ENCODE measurements around the gene TOR2A. TPM values are rescaled to one million over a fixed set of nuclear protein-coding genes. Genes with fewer than 3 reads are reported as not detected.
"Not testable (repeated sequence)": the region's sequence is repeated elsewhere in the genome, so short reads cannot be mapped to it uniquely, and the experiment has no call there.

TOR2A gene
- polyA plus RNA-seq, 4 donors, result 12.4 to 19.1 (median 16.6) TPM

DNA sequence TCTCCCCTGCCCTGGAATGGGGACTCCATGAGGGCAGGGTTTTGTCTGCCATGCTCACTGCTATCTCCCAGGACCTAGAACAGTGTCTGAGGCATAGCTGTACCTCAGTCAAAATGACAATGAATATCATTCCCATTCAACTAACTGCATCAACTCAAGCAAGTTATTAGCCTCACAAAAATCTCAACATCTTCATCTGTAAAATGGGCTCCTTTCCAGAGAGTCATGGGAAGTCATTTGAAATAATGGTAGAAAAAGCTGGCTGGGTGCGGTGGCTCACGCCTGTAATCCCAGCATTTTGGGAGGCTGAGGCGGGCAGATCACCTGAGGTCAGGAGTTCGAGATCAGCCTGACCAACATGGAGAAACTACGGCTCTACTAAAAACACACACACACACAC, 34.0 kb upstream of the TOR2A start:
- no peak for DNase-seq (ENCODE audit: low read depth in 4 of 4, low spot score in 3 of 4)

DNA sequence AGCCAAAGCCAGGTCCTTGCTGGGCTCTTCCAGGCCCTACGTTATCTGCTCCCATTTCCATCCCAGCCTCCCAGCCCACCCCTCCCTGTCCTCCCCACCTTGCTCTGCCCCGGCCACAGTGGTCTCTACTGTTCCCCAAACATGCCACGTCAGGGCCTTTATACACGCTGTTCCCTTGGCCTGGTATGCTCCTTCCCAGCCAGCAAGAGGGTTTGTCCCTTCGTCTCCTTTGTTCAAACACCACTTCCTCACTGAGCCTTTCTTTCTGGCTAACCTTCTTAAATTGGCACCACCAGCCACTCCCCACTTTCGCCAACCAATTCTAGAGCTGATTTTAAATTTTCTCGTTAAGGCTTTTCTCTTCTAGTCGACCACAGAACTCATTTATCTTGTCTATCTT, 33.6 kb upstream of the TOR2A start:
- DNase-seq (ENCODE audit: low read depth in 4 of 4, low spot score in 3 of 4), result no peak

DNA sequence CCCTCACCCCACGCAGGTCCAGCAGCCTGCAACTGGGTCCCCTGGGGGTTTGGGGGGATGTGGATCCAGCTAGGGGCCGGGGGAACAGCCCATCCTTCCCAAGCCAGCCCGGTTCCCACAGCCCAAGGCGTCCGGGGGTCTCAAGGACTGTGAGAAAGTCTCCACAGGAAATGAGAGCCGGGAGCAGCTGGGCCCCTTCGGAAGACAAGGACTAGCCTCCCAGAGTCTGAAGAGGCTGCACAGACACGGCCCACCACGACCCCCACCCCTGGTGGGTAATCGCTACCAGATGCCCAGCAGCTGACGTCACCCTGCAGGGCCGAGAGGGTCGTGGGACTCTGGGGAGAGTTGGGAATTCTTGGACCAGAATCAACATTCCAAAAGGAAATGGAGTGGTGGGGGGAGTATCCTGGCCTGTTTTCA, 32.8 kb upstream of the TOR2A start:
- peak in 1 of 4 donors; percentile 45 for DNase-seq (ENCODE audit: low read depth in 4 of 4, low spot score in 3 of 4)

DNA sequence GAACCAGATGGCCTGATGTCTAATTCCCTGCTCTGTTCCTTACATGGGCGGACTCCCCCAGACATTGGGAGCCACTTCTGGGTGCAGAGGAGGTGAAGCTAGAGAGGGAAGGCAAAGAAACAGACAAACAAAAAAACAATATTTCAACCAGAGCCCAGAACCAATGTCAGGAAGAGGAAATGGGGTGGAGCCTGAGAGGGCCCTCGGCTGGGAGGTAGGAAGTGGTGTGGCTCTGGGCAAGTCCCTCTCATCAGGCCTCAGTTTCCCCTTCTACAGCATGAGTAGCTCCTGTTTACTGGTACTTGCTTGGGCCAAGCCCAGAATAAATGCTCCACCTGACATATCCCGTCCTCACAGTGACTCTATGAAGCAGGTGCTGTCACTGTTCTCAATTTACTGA, 32.3 kb upstream of the TOR2A start:
- DNase-seq (ENCODE audit: low read depth in 4 of 4, low spot score in 3 of 4), result no peak

DNA sequence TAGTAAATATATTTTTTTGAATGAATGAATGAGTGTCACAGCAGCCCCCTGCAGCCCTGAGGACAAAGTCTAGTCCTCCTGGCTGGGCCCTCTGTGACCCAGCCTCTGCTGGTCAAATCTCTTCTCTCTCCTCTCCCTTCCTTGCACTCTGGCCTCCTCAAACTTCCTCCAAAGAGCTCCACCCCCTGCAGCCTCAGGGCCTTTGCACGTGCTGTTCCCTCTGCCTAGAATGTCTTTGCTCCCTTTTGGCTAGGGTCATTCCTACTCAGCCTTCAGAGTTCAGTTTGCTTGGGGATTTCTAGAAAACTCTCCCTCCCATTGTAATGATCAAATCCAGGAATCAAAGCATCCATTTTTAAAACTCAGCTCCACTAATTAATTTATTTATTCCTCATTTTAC, 30.3 kb upstream of the TOR2A start:
- DNase-seq (ENCODE audit: low read depth in 4 of 4, low spot score in 3 of 4), result no peak

DNA sequence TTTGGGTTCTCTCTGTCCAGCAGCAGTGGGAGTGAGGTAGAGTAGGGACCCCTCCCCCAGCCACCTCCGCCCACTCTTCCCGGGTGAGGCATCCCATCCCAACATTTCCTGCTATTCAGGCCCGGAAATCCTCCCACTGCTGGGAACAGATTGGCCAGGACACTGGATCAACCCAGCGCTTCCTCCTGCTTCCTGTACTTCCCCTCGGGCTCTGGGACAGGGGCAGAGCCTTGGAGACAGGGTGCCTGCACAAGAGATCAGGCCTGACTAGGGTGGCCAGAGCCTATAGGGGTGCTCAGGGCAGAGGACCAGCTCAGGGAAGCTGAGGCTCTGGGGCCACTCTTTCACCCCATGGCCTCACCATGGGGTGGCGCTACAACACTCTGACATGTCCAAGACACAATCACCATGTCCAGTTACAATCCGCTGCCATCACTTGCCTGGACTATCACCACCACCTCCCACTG, 28.9 kb upstream of the TOR2A start:
- no peak for DNase-seq (ENCODE audit: low read depth in 4 of 4, low spot score in 3 of 4)

DNA sequence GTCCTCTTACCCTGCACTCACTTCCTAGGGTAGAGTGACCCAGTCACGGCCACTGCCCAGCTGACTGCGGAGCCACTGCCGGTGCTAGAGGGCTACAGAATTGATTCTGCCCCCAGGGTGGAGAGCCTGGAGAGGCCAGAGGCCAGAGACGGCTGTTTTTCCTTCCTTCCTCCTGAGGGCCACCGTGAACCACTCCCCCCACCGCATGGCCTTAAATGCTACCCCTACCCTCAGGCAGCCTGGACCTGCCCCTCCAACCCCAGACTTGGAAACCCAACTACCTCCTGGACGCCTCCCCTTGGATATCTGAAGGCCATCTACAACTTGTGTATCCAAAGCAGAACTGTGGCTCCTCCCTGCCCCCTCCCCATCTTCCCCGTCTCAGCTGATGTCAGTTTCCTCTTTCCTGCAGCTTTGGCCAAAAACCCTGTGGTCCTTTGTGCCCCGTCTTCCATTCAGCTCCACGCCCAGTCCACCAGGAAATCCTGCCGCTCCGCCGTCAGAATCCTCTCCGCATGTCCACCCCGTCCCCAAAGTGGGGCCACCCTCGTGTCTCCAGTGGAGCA, 27.1 kb upstream of the TOR2A start:
- DNase-seq (ENCODE audit: low read depth in 4 of 4, low spot score in 3 of 4), result no peak

DNA sequence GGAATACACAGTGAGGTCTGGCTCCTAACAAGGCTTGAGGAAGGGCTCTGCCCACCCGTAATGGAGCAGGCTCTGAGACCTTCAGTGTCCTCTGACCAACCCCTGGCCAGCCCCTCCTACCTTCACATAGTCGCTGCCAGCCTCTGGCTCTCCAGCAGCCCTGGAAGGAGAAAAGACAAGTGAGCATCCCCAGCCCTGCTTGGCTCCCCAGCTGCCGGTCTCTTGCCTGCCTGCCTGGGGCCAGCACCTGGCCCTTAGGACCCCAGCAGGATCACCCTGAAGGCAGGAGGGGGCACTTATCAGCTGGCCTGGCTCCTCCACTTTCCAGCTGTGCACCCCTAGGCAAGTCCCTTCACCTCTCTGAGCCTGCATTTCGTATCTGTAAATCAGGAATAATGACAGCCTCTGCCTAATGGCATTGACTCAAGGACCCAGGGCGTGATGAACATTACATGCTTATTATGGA, 26.4 kb upstream of the TOR2A start:
- DNase-seq (ENCODE audit: low read depth in 4 of 4, low spot score in 3 of 4), result no peak

DNA sequence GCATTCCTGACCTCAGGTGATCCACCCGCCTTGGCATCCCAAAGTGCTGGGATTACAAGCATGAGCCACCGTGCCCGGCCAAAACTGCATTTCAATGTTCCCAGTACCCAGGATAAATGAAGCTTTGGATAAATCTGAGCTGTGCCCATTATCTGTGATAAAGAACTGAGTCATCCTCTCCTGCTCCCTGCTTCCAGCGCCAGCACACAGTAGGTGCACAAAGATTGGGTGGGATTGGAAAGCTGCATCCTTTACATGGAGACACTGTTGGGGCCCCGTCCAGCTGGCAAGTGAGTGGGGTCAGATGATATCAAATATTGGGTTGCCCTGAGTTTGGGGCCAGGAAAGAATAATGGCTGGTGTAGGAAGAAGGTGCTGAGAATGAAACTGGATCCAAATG, 26.0 kb upstream of the TOR2A start:
- DNase-seq (ENCODE audit: low read depth in 4 of 4, low spot score in 3 of 4), result no peak

DNA sequence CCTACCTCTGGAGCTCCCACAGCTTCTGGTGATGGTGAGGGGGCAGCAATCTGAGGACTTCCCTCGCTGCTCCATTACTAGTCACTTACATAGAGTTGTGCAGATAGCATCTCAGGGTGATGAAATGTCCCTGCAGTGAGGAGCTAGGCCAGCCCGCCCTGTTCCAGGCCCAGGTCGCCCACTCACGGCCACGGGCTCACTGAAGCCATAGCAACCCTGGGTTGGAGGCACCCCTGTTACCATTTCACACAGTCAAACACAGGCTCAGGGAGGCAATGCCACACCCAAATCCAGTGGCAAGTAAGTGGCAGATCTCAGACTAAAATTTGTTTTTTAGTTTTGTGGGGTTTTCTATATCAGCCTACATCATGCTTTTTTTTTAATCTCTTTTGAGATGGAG, 23.7 kb upstream of the TOR2A start:
- no peak for DNase-seq (ENCODE audit: low read depth in 4 of 4, low spot score in 3 of 4)

DNA sequence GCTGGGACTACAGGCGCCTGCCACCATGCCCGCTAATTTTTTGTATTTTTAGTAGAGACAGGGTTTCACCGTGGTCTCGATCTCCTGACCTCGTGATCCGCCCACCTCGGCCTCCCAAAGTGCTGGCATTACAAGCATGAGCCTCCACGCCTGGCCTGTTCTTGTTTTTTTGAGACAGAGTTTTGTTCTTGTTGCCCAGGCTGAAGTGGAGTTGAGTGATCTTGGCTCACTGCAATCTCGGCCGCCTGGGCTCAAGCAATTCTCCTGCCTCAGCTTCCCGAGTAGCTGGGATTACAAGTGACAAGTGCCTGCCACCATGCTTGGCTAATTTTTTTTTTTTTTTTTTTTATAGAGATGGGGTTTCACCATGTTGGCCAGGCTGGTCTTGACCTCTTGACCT, 21.7 kb upstream of the TOR2A start:
- not testable (repeated sequence) for DNase-seq (ENCODE audit: low read depth in 4 of 4, low spot score in 3 of 4)

DNA sequence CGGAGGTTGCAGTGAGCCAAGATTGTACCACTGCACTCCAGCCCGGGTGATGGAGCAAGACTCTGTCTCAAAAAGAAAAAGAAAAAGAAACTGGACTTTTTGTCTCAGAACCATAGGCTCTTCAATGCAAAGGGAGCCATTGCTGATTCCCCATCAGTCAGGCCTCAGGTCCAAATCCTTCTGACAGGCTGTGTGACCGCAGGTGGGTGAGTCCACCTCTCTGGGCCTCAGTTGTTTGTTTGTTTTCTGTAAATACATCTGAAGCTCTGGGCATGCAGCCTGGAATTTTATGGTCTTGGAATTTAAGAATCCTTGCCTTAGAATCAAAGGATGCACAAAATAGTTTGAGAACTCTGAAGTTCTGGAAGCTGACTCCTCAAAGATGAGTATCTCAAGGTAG, 21.1 kb upstream of the TOR2A start:
- no peak for DNase-seq (ENCODE audit: low read depth in 4 of 4, low spot score in 3 of 4)

DNA sequence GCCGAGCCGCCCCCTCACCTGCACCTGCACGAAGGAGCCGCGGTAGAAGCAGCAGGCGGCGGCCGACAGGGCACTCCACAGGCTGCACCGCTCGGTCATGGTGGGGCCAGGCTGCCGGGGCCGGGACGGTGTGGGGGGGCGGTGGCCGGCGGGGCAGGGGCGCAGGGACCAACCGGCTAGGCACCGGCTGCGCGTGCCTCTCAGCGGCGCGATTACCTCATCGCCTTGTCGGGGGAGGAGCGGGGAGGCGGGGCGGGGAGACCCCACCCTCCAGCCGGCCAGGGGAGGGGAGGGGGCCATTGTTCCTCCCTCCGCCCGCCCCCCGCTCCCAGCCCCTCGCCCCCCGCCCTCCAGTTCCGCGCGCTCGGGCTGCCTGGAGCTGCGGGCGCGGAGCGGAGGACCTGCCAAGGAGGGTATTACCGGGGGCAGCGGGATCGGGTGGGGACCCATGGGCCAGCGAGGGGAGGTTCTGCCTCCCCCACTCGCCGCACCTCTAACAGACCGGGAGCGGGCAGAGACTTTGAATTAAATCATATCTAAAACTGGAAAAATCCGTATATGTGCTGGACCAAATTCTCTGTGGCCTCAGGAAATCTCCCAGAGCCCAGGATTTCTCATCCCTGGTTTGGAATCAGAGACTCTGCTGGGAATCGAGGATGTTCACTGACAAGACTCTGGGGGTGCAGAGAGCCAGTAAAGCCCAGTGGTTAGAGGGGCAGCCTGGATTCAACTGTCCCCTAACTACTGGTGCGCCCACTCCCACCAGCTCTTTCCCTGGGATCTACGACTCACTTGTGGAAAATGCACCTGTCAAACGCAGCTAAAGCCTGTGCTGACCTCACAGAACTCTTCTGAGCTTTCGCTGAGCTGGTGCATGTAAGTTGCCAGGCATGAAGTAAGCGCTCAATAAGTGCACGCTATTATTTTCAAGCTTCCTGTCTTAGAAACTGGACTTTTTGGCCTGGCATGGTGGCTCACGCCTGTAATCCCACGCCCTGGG, 20.3 kb upstream of the TOR2A start:
- DNase-seq (ENCODE audit: low read depth in 4 of 4, low spot score in 3 of 4), result no peak

DNA sequence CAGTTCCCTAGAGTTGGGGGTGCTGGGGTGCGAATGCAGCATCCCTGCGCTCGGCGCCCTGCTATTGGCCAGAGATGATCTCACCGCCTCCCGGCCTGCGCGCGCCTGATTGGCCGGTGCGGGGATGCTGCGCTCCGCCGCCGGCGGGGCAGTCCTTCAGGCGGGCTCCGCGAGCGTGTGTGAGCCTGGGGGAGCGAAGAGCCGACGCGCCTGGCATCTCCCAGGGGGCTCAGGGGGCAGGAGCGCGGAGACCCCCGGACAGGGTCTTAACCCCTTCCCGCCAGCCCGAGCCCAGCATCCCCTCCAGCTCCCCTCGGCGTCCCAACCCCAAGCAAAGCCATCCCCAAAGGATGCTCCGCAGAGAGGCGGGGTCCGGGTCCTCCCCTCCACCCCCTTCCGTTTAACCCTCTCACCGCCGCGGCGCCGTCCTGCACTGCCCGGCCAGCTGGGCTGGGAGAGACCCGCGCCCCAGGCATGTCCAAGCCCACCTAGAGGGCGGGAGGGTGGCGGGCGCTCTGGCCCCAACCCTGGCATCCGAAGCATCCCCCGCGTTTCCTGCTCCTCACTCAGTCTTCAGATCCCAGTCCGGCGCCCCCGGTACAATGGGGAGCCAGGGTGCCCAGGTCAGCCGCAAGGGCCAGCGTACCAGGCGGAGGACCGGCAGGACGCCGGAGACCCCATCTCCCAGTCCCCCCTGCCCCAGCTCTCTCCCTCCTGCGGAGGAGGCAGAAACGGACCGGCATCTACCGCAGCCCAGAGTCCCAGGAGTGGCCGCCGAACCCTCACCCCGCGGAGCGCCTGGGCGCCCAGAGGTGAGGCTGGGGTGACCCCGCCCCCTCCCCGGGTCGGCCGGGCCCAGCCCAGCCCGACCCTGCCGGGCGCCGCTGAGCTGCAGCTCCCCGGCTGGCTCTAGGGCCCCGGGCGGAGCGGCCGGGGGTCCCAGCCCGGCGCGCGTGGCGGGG, 19.3 kb upstream of the TOR2A start:
- no peak for DNase-seq (ENCODE audit: low read depth in 4 of 4, low spot score in 3 of 4)

DNA sequence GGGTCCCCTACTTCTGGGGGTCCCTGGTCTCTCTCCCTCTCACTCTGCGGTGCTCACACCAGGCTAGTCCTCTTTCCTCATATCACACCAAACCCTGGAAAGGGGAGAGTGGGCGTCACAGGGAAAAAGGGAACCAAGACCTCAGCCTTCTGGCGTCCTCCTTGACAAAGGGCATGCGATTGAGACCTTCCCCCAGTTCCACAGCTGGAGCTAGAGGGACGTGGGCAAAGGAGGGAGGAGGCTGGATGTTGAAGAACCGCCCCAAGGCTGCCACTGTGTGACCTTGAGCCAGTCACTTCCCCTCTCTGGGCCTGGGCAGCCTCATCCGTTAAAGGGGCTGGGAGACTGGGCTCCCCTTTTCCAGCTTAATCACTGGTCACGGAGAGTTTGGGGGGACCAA, 18.5 kb upstream of the TOR2A start:
- DNase-seq (ENCODE audit: low read depth in 4 of 4, low spot score in 3 of 4), result no peak

DNA sequence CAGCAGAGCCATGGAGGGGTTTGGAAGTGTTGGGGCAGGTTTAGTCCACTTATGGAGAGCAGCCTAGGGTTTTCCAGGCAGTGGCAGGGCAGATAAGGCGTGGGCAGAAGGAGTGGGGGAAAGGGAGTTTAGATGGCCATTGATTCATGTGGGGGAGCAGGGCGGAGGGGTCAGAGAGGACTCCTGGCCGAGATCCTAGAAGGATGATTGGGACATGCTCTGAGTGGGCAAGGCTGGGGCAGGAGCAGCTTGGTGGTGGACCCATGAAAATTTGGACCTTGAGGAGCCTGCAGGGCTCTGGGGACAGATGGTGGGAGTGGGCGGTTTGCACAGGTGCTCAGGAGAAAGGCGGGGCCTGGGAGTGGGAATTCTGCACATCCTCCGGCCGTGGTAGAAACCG, 18.1 kb upstream of the TOR2A start:
- no peak for DNase-seq (ENCODE audit: low read depth in 4 of 4, low spot score in 3 of 4)

DNA sequence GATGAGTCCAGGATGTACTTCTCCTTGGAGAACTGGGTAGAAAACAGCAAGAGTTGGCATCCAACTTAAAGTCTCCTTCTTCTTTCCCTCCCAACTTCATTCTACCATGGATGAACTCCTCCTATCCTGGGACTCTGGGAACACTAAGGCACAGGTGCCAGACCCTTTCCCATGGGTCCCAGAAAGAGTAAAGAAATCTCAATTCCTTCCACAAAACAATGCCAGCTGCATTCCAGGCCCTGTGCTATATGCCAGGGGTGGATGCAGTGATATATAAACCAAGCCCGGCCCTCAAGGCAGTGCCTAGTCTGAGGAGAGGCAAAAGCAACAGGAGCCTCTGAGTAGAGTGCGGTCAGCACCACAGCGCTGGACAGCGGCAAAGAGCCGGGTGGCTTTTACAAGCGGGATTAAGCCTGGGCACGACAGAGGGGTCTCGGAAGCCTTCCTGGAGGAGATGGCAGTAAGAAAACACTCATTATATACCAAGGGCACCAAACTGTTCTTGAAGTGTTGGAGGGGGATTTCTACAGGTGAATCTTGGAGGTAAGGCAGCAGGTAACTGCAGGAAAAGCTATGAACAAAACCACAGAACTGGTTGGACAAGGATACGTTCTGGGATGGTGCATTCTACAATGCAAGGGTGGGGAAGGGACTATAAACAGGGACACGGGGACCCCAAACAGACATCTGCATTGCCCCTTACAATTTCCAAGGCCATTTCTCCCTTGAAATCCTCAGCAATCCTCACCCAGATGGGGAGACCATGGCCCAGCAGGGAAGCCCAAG, 16.4 kb upstream of the TOR2A start:
- no peak for DNase-seq (ENCODE audit: low read depth in 4 of 4, low spot score in 3 of 4)

DNA sequence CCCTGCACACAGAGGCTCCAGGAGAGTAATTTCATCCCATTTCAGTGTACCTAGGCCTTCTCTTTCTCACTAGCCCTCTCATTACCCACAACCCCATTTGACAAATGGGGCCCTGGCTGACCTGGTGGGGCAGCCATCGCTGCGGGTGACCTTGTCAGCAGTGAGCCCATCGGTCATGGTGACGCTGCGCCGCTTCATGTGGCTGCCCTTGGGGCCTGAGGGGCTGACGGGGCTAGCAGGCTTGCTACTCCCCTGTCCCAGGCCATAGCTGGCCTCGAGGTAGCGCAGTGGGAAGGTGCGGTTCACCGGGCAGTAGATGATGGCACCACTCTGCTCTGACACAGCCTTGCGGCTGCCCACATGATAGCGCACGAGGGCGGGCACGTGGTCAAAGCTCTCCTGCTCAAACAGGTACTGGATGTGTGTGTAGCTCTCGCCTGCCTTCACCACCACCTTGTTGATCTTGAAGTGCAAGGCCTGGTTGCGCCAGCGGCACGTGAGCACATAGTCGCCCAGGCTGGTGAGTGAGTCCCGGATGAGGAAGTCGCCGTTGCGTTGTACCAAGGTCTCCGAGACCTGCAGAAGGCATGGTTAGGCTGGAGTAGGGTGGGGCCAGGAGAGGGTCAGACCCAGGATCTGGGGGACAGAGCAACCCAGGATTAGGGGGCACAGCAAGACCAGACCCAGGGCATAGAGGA, 14.1 kb upstream of the TOR2A start:
- DNase-seq (ENCODE audit: low read depth in 4 of 4, low spot score in 3 of 4), result no peak

DNA sequence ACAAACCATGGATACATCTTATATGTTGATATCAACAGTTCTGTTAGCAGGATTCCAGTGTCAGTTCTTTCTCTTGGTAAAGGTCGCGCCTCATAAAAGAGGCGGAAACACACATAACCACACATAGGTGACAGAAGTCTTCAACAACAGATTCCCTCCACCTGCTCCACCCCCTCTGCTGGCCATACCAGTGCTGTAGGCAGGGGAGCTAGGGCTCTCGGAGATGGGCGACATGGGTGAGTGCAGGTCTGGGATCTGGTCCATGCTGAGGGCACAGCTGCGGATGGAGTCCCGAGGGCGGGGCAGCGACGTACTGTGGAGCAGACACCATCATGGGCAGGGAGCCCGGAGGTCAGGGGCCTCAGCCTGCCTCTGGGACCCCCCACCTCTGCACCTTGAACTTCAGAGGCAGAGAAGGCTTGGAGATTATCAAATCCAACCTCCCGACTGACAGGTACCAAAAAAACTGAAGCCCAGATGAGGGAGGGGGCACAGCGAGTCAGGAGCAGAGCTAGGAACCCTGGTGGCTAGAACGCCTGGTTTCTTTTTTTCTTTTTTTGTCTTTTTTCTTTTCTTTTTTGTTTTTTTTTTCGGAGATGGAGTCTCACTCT, 12.0 kb upstream of the TOR2A start:
- no peak for DNase-seq (ENCODE audit: low read depth in 4 of 4, low spot score in 3 of 4)
